ENCODE data around the gene SDC3.

The SDC3 gene

GRCh38 chr1:30872033-30872947 is 36.3 kb downstream of the SDC3 start:
- no peak for TF ChIP-seq POLR2AphosphoS5 (IDR thresholded peaks at IDR 0.05; ENCODE audit: low read depth)
- no peaks in the 10 kb centered on the region for H3K27me3 ChIP-seq (ENCODE audit: insufficient read depth, poor library complexity, severe bottlenecking)
- no peak for DNase-seq (ENCODE audit: low read depth in 1 of 2, low spot score in 1 of 2)
- H3K27ac ChIP-seq (replicated peaks): no peak overlapping the region
- H3K4me3 ChIP-seq (replicated peaks; ENCODE audit: insufficient read depth, low read length): no peak overlapping the region

- Histone ChIP-seq H3K4me3 (replicated peaks; ENCODE audit: insufficient read depth, low read length) (no peak overlapping the region), H3K27me3 (ENCODE audit: insufficient read depth, poor library complexity, severe bottlenecking) (no peaks in the 10 kb centered on the region), H3K27ac (replicated peaks) (no peak overlapping the region)
- no peak for DNase-seq (ENCODE audit: low read depth in 1 of 2, low spot score in 1 of 2)
- TF ChIP-seq SPI1 (IDR thresholded peaks at IDR 0.05; ENCODE audit: borderline replicate concordance, low read depth) (no peak), REST (IDR thresholded peaks at IDR 0.05; ENCODE audit: insufficient replicate concordance, low read depth) (no peak), GABPA (IDR thresholded peaks at IDR 0.05; ENCODE audit: low read depth) (no peak), POLR2AphosphoS5 (IDR thresholded peaks at IDR 0.05; ENCODE audit: low read depth) (no peak)
- TF ChIP-seq, protein P1, sequence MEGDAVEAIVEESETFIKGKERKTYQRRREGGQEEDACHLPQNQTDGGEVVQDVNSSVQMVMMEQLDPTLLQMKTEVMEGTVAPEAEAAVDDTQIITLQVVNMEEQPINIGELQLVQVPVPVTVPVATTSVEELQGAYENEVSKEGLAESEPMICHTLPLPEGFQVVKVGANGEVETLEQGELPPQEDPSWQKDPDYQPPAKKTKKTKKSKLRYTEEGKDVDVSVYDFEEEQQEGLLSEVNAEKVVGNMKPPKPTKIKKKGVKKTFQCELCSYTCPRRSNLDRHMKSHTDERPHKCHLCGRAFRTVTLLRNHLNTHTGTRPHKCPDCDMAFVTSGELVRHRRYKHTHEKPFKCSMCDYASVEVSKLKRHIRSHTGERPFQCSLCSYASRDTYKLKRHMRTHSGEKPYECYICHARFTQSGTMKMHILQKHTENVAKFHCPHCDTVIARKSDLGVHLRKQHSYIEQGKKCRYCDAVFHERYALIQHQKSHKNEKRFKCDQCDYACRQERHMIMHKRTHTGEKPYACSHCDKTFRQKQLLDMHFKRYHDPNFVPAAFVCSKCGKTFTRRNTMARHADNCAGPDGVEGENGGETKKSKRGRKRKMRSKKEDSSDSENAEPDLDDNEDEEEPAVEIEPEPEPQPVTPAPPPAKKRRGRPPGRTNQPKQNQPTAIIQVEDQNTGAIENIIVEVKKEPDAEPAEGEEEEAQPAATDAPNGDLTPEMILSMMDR (IDR thresholded peaks at IDR 0.05; ENCODE audit: insufficient read depth, low read length): no peak
Observed at GRCh38 chr1:30871276-30871871, 37.2 kb downstream of the SDC3 start.

GRCh38 chr1:30870656-30871055 is 37.9 kb downstream of the SDC3 start:
- Histone ChIP-seq H3K4me3 (replicated peaks; ENCODE audit: insufficient read depth, low read length) (no peak overlapping the region), H3K27ac (replicated peaks) (no peak overlapping the region), H3K27me3 (ENCODE audit: insufficient read depth, poor library complexity, severe bottlenecking) (no peaks in the 10 kb centered on the region)
- TF ChIP-seq SPI1 (IDR thresholded peaks at IDR 0.05; ENCODE audit: borderline replicate concordance, low read depth) (no peak), REST (IDR thresholded peaks at IDR 0.05; ENCODE audit: insufficient replicate concordance, low read depth) (no peak), POLR2AphosphoS5 (IDR thresholded peaks at IDR 0.05; ENCODE audit: low read depth) (no peak), GABPA (IDR thresholded peaks at IDR 0.05; ENCODE audit: low read depth) (no peak)
- TF ChIP-seq, protein P1 (IDR thresholded peaks at IDR 0.05; ENCODE audit: insufficient read depth, low read length): no peak
- DNase-seq (ENCODE audit: low read depth in 1 of 2, low spot score in 1 of 2): no peak

DNA sequence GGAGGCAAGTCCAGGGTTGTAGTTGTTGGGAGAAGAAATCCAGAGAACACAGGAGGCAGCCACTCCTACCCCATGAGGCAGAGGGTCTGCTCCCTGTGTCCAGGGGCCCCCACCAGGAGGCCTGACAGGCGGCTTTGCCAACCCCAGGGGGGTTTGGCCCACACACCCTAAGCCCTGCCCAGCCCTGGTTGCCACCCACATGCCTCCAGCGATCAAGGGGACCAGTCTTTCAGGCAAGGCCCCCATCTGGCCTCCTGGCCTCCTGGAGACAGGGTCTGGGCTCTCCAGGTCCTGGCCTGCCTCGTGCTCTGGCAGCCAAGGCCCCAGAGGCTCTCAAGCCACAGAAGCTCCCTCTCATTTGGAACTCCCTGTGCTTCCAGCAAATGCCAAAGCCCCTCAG is 38.5 kb downstream of the SDC3 start:
- TF ChIP-seq SPI1 (IDR thresholded peaks at IDR 0.05; ENCODE audit: borderline replicate concordance, low read depth) (no peak), GABPA (IDR thresholded peaks at IDR 0.05; ENCODE audit: low read depth) (no peak)
- TF ChIP-seq, protein P1 (IDR thresholded peaks at IDR 0.05; ENCODE audit: insufficient read depth, low read length): no peak
- Histone ChIP-seq H3K27me3 (ENCODE audit: insufficient read depth, poor library complexity, severe bottlenecking) (no peaks in the 10 kb centered on the region), H3K4me3 (replicated peaks; ENCODE audit: insufficient read depth, low read length) (no peak overlapping the region), H3K27ac (replicated peaks) (no peak overlapping the region)
- DNase-seq (ENCODE audit: low read depth in 1 of 2, low spot score in 1 of 2): no peak

All from HL-60 (cell line).